Activated B cell treated with CpG ODN at 0.5 μM for 24 hours (primary cell): ENCODE data around the gene RABGEF1. TPM values are rescaled to one million over a fixed set of nuclear protein-coding genes. Genes with fewer than 3 reads are reported as not detected.
"Not testable (repeated sequence)": the region's sequence is repeated elsewhere in the genome, so short reads cannot be mapped to it uniquely, and the experiment has no call there.

Source experiments
- ATAC-seq: fragments of 200-7000 bp; cut with Tn5 transposase; one replicate; pipeline ENCODE4 v1.10.0; 2021; ENCODE audit warnings: low read depth, mild to moderate bottlenecking, moderate library complexity
- CTCF ChIA-PET: fragments of 350-600 bp; sonication (Branson Sonifier 250); formaldehyde crosslinking; loops from one replicate; lab custom pipeline; 2021; ENCODE audit warnings: antibody characterized with exemption; lab: Charles Lee
- POLR2A ChIA-PET: fragments of 350-600 bp; sonication (Branson Sonifier 250); formaldehyde crosslinking; loops from one replicate; lab custom pipeline; 2021; ENCODE audit warnings: antibody characterized with exemption; lab: Charles Lee
- DNase-seq: peaks from one replicate; pipeline ENCODE4 v3.0.0; 2022
- H3K27ac Mint-ChIP-seq: one replicate; pipeline ENCODE4 v1.8.0; 2020; ENCODE audit warnings: mixed read lengths
- H3K27me3 Mint-ChIP-seq: one replicate; pipeline ENCODE4 v1.8.0; 2021; ENCODE audit warnings: mixed read lengths
- H3K36me3 Mint-ChIP-seq: one replicate; pipeline ENCODE4 v1.8.0; 2021; ENCODE audit warnings: low read depth, mixed read lengths
- H3K4me1 Mint-ChIP-seq: one replicate; pipeline ENCODE4 v1.8.0; 2021; ENCODE audit warnings: mixed read lengths
- H3K4me3 Mint-ChIP-seq: one replicate; pipeline ENCODE4 v1.8.0; 2020; ENCODE audit warnings: mild to moderate bottlenecking, mixed read lengths
- H3K9me3 Mint-ChIP-seq: one replicate; pipeline ENCODE4 v1.8.0; 2020; ENCODE audit warnings: mixed read lengths
- intact Hi-C: fragments of 100-400 bp; cut with micrococcal nuclease; formaldehyde crosslinking; loops from one replicate; pipeline ENCODE4 v1.15.1; 2024
- total RNA-seq: library from RNA; stranded (reverse); gene quantifications from 2 replicates; pipeline ENCODE4 v1.2.3, GENCODE V29; 2022
- TF ChIP-seq, protein P1 (sequence below): fragments of 200-600 bp; IDR thresholded peaks from one replicate; pipeline ENCODE4 v1.8.0; 2022; ENCODE audit warnings: antibody characterized with exemption, mild to moderate bottlenecking

RABGEF1 gene
- 19.7 and 21.1 TPM in 2 replicates for total RNA-seq

DNA sequence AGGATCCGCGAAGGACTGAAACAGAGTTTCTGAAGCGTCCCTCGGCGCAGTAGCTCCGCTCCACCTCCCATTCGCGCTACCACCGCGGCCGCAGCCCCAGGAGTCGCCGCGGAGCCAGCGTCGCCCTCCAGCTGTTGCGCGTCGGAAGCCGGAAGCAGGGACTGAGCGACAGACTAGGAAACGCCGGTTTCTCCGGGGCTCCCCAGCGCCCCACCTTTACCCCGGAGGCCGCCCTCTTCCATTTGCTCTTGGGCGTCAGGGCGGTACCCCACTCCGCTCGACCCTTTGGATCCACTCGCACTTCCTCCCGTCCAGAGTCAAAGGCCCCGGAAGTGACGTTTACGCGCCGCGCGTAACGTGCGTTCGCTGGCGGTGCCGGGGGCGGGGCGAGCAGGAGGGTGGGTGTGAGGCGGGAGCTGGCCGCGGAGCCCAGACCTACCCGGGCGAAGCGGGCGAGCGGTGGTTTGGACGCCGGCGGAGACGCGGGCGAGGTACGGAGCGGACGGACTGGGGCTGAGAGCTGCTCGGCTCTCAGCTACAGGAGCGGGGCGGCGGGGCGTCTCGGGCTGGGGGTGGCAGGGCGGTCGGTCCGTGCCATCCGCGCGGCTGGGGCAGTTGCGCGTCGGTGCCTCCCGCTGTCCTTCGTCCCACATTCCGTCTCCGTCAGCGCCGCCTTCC lies at the start of gene RABGEF1:
TSS of gene RABGEF1 (plus strand) at position 432 of the 678 bp plus-strand sequence. CDS start 31,167 bp downstream, outside the sequence.
- Mint-ChIP-seq H3K27me3 (no peaks in the 10 kb centered on the region), H3K4me3 (peak within 1 kb of the TSS; percentile 93), H3K4me1 (peaks cover 74% of the 10 kb centered on the region), H3K9me3 (peaks cover 7% of the 10 kb centered on the region), H3K36me3 (peaks cover 21% of the 10 kb centered on the region), H3K27ac (peak within 1 kb of the TSS; percentile 94)
- DNase-seq (peak; percentile 96), ATAC-seq (peak; percentile 84)
- TF ChIP-seq, protein P1, sequence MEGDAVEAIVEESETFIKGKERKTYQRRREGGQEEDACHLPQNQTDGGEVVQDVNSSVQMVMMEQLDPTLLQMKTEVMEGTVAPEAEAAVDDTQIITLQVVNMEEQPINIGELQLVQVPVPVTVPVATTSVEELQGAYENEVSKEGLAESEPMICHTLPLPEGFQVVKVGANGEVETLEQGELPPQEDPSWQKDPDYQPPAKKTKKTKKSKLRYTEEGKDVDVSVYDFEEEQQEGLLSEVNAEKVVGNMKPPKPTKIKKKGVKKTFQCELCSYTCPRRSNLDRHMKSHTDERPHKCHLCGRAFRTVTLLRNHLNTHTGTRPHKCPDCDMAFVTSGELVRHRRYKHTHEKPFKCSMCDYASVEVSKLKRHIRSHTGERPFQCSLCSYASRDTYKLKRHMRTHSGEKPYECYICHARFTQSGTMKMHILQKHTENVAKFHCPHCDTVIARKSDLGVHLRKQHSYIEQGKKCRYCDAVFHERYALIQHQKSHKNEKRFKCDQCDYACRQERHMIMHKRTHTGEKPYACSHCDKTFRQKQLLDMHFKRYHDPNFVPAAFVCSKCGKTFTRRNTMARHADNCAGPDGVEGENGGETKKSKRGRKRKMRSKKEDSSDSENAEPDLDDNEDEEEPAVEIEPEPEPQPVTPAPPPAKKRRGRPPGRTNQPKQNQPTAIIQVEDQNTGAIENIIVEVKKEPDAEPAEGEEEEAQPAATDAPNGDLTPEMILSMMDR: no peak
- ChIA-PET POLR2A (interaction anchor here (0.6 to 2.9 kb wide), 21 partner anchors 9 to 255 kb away, joined by 3 to 16 read pairs (median 4); partner anchors contain the start of genes KCTD7, SBDS, TMEM248 and TYW1), CTCF (interaction anchor here (0.9 to 1.3 kb wide), 2 partner anchors 8 to 183 kb away, joined by 3 read pairs; no protein-coding TSS in a partner anchor)
- intact Hi-C loops: loop anchor here (1.0 kb wide), 9 partner anchors 9 to 256 kb away; partner anchors contain the start of genes KCTD7, TMEM248 and TYW1

DNA sequence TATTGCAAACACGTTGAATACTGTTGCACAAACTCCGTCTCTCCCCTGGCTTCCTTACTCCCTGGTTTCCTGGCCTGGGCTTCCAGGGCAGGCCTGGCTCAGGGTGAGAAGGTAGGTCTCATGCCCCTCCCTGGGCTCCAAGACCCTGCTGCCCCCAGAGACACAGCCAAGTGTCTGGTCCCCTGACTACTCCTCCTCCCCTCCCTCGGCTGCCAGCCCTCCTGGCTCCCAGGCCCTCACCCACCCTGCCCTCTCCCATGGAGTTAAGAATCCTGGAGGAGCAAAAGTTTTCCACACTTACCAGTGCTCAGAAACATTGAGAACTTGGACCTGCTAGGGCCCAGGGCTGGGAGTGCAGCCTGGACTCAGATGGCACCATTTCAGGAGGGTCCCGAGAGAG lies 47.2 kb upstream of the RABGEF1 start:
- DNase-seq (no peak), ATAC-seq (no peak)
- Mint-ChIP-seq H3K4me1 (no peaks in the 10 kb centered on the region), H3K36me3 (peaks cover 9% of the 10 kb centered on the region), H3K4me3 (no peak overlapping the region), H3K27me3 (no peaks in the 10 kb centered on the region), H3K9me3 (peaks cover 2% of the 10 kb centered on the region), H3K27ac (no peak overlapping the region)
- CTCF ChIA-PET: no interaction called here
- TF ChIP-seq, protein P1: no peak
- POLR2A ChIA-PET: no interaction called here
- intact Hi-C loops: no loop called here

DNA sequence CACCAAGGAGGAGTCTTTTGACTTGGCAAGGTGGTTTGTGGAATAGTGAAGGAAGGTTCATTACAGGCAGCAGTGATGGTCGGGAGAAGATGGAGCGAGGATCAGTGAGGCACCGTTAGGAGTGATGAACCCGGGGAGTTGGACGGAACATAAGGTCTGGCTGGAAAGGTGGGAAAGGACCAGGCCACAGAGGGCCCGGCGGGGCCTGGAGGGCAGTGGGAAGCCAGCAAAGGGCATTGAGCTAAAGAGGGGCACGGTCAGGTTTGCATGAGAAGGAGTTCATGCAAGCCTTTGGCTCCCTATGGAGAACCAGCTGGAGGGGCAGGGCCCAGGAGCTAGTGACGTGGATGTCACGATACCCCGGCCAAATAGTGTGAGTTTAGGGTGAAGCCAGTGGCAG lies 46.2 kb upstream of the RABGEF1 start:
- no peaks in the 10 kb centered on the region for H3K4me1 Mint-ChIP-seq
- H3K27me3 Mint-ChIP-seq: no peaks in the 10 kb centered on the region
- H3K9me3 Mint-ChIP-seq: no peaks in the 10 kb centered on the region
- TF ChIP-seq, protein P1: no peak
- POLR2A ChIA-PET: no interaction called here
- intact Hi-C loops: no loop called here
- ATAC-seq: no peak
- DNase-seq: no peak
- peaks cover 9% of the 10 kb centered on the region for H3K36me3 Mint-ChIP-seq
- CTCF ChIA-PET: no interaction called here
- no peak overlapping the region for H3K4me3 Mint-ChIP-seq
- no peak overlapping the region for H3K27ac Mint-ChIP-seq

DNA sequence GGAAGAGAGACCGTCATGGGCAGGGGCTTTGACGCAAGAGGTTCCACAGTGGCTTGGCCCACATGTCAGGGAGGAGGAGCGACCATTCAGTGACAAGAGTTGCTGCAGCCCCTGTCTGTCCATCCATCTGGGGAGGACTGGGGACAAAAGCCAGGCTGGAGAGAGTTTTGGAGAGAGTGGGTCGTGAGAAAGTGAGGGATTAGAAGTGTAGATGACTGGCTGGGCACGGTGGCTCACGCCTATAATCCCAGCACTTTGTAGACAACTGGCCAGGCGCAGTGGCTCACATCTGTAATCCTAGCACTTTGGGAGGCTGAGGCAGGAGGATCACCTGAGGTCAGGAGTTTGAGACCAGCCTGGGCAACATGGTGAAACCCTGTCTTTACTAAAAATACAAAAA lies 45.1 kb upstream of the RABGEF1 start:
- H3K4me1 Mint-ChIP-seq, DNase-seq, H3K36me3 Mint-ChIP-seq, H3K27ac Mint-ChIP-seq, CTCF ChIA-PET, H3K27me3 Mint-ChIP-seq, intact Hi-C loops, POLR2A ChIA-PET, ATAC-seq, H3K9me3 Mint-ChIP-seq, H3K4me3 Mint-ChIP-seq: not testable (repeated sequence)

DNA sequence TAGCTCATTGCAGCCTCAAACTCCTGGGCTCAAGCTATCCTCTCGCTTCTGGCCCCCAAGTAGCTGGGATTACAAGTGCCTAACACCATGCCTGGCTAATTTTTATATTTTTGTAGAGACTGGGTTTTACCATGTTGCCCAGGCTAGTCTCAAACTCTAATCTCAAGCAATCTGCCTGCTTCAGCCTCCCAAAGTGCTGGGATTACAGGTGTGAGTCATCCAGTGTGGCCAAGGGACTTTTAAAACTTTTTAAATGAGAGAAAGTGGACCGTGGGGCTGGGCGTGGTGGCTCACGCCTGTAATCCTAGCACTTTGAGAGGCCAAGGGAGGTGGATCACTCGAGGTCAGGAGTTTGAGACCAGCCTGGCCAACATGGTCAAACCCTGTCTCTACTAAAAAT lies 44.4 kb upstream of the RABGEF1 start:
- H3K27me3 Mint-ChIP-seq, H3K4me1 Mint-ChIP-seq, H3K4me3 Mint-ChIP-seq, intact Hi-C loops, DNase-seq, H3K9me3 Mint-ChIP-seq, CTCF ChIA-PET, ATAC-seq, H3K27ac Mint-ChIP-seq: not testable (repeated sequence)
- POLR2A ChIA-PET: interaction anchor here (0.6 kb wide), 1 partner anchor 283 kb away, joined by 4 read pairs; no protein-coding TSS in a partner anchor
- H3K36me3 Mint-ChIP-seq: peaks cover 12% of the 10 kb centered on the region

DNA sequence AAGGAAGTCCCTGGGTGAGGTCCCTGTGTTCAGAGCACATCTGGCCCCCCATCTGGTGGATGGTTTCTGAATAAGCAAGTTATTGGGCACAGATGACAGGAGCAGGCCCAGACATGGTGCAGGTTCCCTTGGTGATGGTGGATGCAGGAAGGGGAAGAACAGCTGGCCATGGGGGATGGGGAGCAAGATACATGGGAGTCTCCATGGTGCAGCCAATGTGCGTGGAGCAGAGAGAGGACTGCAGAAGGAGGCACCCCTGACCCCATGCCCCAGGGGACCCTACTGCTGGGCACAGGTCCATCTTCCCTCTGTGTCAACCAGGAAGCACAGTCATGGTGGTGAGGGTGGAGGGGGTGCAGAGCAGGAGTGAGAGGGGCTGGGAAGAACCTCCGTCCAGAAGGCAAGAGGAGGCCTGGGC lies 43.8 kb upstream of the RABGEF1 start:
- Mint-ChIP-seq H3K4me1 (no peaks in the 10 kb centered on the region), H3K4me3 (no peak overlapping the region), H3K27me3 (no peaks in the 10 kb centered on the region), H3K9me3 (no peaks in the 10 kb centered on the region), H3K36me3 (peaks cover 13% of the 10 kb centered on the region), H3K27ac (no peak overlapping the region)
- TF ChIP-seq, protein P1: no peak
- ATAC-seq (no peak), DNase-seq (no peak)
- ChIA-PET CTCF (no interaction called here), POLR2A (no interaction called here)
- intact Hi-C loops: no loop called here
